B cell (primary cell): ENCODE measurements around the gene EHD3.

Source experiments
- EZH2 ChIP-seq: IDR thresholded peaks from 2 replicates; pipeline ENCODE4 v1.6.1; 2012; ENCODE audit warnings: borderline replicate concordance, low read depth, mild to moderate bottlenecking, moderate library complexity, low read length; ENCODE audit not compliant: insufficient read depth, poor library complexity, severe bottlenecking
- TF ChIP-seq, protein P1 (sequence below): fragments of 200-600 bp; IDR thresholded peaks from one replicate; pipeline ENCODE4 v1.8.0; 2022; ENCODE audit warnings: antibody characterized with exemption, mild to moderate bottlenecking

DNA sequence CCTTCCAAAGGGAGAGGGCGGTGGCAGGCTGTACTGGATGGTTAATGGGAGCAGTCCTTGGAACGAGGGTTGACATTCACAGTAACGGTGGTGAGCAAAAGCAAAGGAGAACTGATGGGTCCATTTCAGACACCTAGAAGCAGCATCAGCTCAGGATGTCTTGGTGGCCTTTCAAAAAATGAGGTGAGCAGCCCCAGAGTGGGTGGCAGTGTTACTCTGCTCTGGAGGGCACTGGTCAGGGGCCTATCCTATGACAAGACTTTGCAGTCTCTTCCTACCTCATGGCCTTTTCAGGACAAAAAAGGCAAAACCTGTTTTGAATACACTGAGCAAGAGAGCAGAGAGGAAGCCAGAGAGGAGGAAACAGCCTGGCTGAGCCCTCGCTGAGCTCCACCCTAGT lies 40.1 kb upstream of the EHD3 start:
- TF ChIP-seq, protein P1, sequence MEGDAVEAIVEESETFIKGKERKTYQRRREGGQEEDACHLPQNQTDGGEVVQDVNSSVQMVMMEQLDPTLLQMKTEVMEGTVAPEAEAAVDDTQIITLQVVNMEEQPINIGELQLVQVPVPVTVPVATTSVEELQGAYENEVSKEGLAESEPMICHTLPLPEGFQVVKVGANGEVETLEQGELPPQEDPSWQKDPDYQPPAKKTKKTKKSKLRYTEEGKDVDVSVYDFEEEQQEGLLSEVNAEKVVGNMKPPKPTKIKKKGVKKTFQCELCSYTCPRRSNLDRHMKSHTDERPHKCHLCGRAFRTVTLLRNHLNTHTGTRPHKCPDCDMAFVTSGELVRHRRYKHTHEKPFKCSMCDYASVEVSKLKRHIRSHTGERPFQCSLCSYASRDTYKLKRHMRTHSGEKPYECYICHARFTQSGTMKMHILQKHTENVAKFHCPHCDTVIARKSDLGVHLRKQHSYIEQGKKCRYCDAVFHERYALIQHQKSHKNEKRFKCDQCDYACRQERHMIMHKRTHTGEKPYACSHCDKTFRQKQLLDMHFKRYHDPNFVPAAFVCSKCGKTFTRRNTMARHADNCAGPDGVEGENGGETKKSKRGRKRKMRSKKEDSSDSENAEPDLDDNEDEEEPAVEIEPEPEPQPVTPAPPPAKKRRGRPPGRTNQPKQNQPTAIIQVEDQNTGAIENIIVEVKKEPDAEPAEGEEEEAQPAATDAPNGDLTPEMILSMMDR = no peak
- no peak for TF ChIP-seq EZH2
